H1 (cell line): ENCODE results near the gene DCDC2. TPM values are rescaled to one million over a fixed set of nuclear protein-coding genes. Genes with fewer than 3 reads are reported as not detected.

Experiments
- CTCF ChIA-PET: fragments of 300-600 bp; sonication (Branson Sonifier 250); formaldehyde crosslinking; loops from one replicate; lab custom pipeline; 2021; ENCODE audit not compliant: partially characterized antibody; lab: Charles Lee
- POLR2A ChIA-PET: fragments of 300-600 bp; sonication (Branson Sonifier 250); formaldehyde crosslinking; loops from one replicate; lab custom pipeline; 2021; ENCODE audit warnings: inconsistent platforms; ENCODE audit not compliant: partially characterized antibody; lab: Charles Lee
- DNase-seq, 2 experiments: peaks; one replicate each; pipeline versions ENCODE4 v3.0.0 to v3.0.0-alpha.2; 2010 to 2022; ENCODE audit warnings: low spot score in 2 of 2, low read depth in 1 of 2, mixed read lengths in 1 of 2
- FAIRE-seq: peaks from 2 replicates; lab custom pipeline; 2011; peaks lifted over from hg19 to GRCh38; lab: Jason Lieb, UNC
- H2AFZ ChIP-seq: 2 replicates; pipeline ENCODE4 v1.8.1; 2012; ENCODE audit warnings: low read length, inconsistent platforms
- H2AK5ac ChIP-seq: 2 replicates; pipeline ENCODE4 v1.6.1; 2013; ENCODE audit warnings: low read depth, low read length
- H2BK120ac ChIP-seq: replicated peaks from 2 replicates; pipeline ENCODE3; 2013; ENCODE audit warnings: low read depth, low read length, inconsistent platforms
- H2BK12ac ChIP-seq: 2 replicates; pipeline ENCODE4 v1.6.1; 2013; ENCODE audit warnings: low read depth, low read length
- H2BK15ac ChIP-seq: 2 replicates; pipeline ENCODE4 v1.6.1; 2013; ENCODE audit warnings: low read length
- H2BK20ac ChIP-seq: 2 replicates; pipeline ENCODE4 v1.6.1; 2013; ENCODE audit warnings: low read length
- H2BK5ac ChIP-seq: 2 replicates; pipeline ENCODE4 v1.6.1; 2013; ENCODE audit warnings: low read depth, low read length
- H3K14ac ChIP-seq: 2 replicates; pipeline ENCODE4 v1.6.1; 2013; ENCODE audit warnings: inconsistent platforms; ENCODE audit not compliant: insufficient read length
- H3K18ac ChIP-seq: 2 replicates; pipeline ENCODE4 v1.6.1; 2013; ENCODE audit warnings: low read length; ENCODE audit errors: extremely low read depth
- H3K23ac ChIP-seq: 2 replicates; pipeline ENCODE4 v1.6.1; 2013; ENCODE audit warnings: inconsistent platforms; ENCODE audit not compliant: insufficient read length
- H3K23me2 ChIP-seq: 2 replicates; pipeline ENCODE4 v1.6.1; 2013; ENCODE audit warnings: low read depth, low read length
- H3K27ac ChIP-seq: 2 replicates; pipeline ENCODE4 v1.6.1; 2011; ENCODE audit warnings: low read depth, low read length, inconsistent platforms
- H3K27me3 ChIP-seq, 4 experiments: replicated peaks in 1 of 4; 1 replicate in 1 of 4; 2 replicates in 3 of 4; pipeline versions ENCODE4 v1.6.1 to v1.8.1; 2011 to 2013; ENCODE audit warnings: low read length in 3 of 4, mild to moderate bottlenecking in 3 of 4, inconsistent platforms in 2 of 4, mixed read lengths in 2 of 4, moderate library complexity in 1 of 4; ENCODE audit not compliant: control insufficient read depth in 3 of 4, insufficient read depth in 3 of 4; ENCODE audit errors: extremely low read depth in 1 of 4
- H3K36me3 ChIP-seq, 4 experiments: 2 replicates each; pipeline versions ENCODE4 v1.6.1 to v1.8.1; 2011 to 2013; ENCODE audit warnings: mild to moderate bottlenecking in 4 of 4, low read length in 3 of 4, moderate library complexity in 2 of 4, control low read depth in 1 of 4, inconsistent platforms in 1 of 4; ENCODE audit not compliant: insufficient read depth in 4 of 4, control insufficient read depth in 2 of 4
- H3K4ac ChIP-seq: replicated peaks from 2 replicates; pipeline ENCODE3; 2013; ENCODE audit warnings: low read length, low read depth, mixed read lengths, inconsistent platforms; ENCODE audit not compliant: insufficient read length
- H3K4me1 ChIP-seq, 4 experiments: replicated peaks in 1 of 4; 1 replicate in 1 of 4; 2 replicates in 3 of 4; pipeline versions ENCODE4 v1.6.1 to v1.8.1; 2011 to 2013; ENCODE audit warnings: low read length in 3 of 4, inconsistent platforms in 2 of 4, mixed read lengths in 1 of 4; ENCODE audit not compliant: insufficient read depth in 4 of 4, control insufficient read depth in 3 of 4
- H3K4me2 ChIP-seq, 2 experiments: 2 replicates each; pipeline versions ENCODE4 v1.6.1 to v1.8.1; 2011 to 2013; ENCODE audit warnings: low read depth in 2 of 2, low read length in 2 of 2, control low read depth in 1 of 2, inconsistent platforms in 1 of 2, mild to moderate bottlenecking in 1 of 2; ENCODE audit not compliant: insufficient read depth in 1 of 2
- H3K4me3 ChIP-seq, 4 experiments: fragments of 200-600, 300-600 bp in 1 of 4; sonication (generic), shearing (Covaris generic), sonication (Bioruptor Twin) in 1 of 4; 2 replicates each; pipeline versions ENCODE4 v1.5.1 to v1.8.1; 2011 to 2016; ENCODE audit warnings: low read length in 4 of 4, low read depth in 3 of 4, control low read depth in 2 of 4, inconsistent platforms in 2 of 4, mild to moderate bottlenecking in 2 of 4, mixed read lengths in 1 of 4, moderate library complexity in 1 of 4; ENCODE audit not compliant: insufficient read depth in 2 of 4; ENCODE audit errors: extremely low read depth in 1 of 4
- H3K56ac ChIP-seq: replicated peaks from 2 replicates; pipeline ENCODE3; 2013; ENCODE audit warnings: low read depth, mild to moderate bottlenecking, mixed read lengths, low read length, inconsistent platforms; ENCODE audit not compliant: insufficient read length
- H3K79me1 ChIP-seq: 2 replicates; pipeline ENCODE4 v1.6.1; 2013; ENCODE audit warnings: low read depth, low read length, control low read depth
- H3K79me2 ChIP-seq, 2 experiments: 2 replicates each; pipeline versions ENCODE4 v1.6.1 to v1.8.1; 2012 to 2013; ENCODE audit warnings: low read length in 2 of 2, mild to moderate bottlenecking in 2 of 2, inconsistent platforms in 1 of 2; ENCODE audit not compliant: insufficient read depth in 2 of 2, control insufficient read depth in 1 of 2
- H3K9ac ChIP-seq, 4 experiments: replicated peaks in 1 of 4; 1 replicate in 1 of 4; 2 replicates in 3 of 4; pipeline versions ENCODE4 v1.6.1 to v1.8.1; 2011 to 2013; ENCODE audit warnings: low read depth in 3 of 4, low read length in 3 of 4, control low read depth in 2 of 4, mild to moderate bottlenecking in 2 of 4, moderate library complexity in 2 of 4, inconsistent platforms in 1 of 4; ENCODE audit errors: extremely low read depth in 1 of 4
- H3K9me3 ChIP-seq, 2 experiments: 2 replicates each; pipeline versions ENCODE4 v1.6.1 to v1.8.1; 2012 to 2013; ENCODE audit warnings: mild to moderate bottlenecking in 2 of 2, moderate library complexity in 2 of 2, control low read depth in 1 of 2, inconsistent platforms in 1 of 2, low read depth in 1 of 2, low read length in 1 of 2, mixed read lengths in 1 of 2; ENCODE audit not compliant: insufficient read depth in 2 of 2
- H4K20me1 ChIP-seq, 2 experiments: replicated peaks in 1 of 2; 2 replicates each; pipeline versions ENCODE3 to v1.8.1; 2011 to 2013; ENCODE audit warnings: inconsistent platforms in 2 of 2, low read length in 2 of 2, mild to moderate bottlenecking in 1 of 2; ENCODE audit not compliant: insufficient read depth in 2 of 2, control insufficient read depth in 1 of 2
- H4K5ac ChIP-seq: 2 replicates; pipeline ENCODE4 v1.6.1; 2013; ENCODE audit warnings: low read length, low read depth, mixed read lengths, inconsistent platforms; ENCODE audit not compliant: insufficient read length
- H4K8ac ChIP-seq: 2 replicates; pipeline ENCODE4 v1.8.0; 2013; ENCODE audit warnings: mild to moderate bottlenecking, moderate library complexity, low read length, inconsistent platforms; ENCODE audit not compliant: insufficient read depth; ENCODE audit errors: extremely low read depth
- H4K91ac ChIP-seq: replicated peaks from 2 replicates; pipeline ENCODE3; 2013; ENCODE audit warnings: low read length, mixed read lengths, inconsistent platforms; ENCODE audit not compliant: insufficient read length
- E2F6 ChIP-seq: IDR thresholded peaks from 2 replicates; pipeline ENCODE4 v1.6.1; 2012; ENCODE audit warnings: inconsistent platforms
- NANOG ChIP-seq: IDR thresholded peaks from 2 replicates; pipeline ENCODE4 v1.6.1; 2011; ENCODE audit warnings: low read length, low read depth, mild to moderate bottlenecking, inconsistent platforms; ENCODE audit not compliant: insufficient read depth, poor library complexity, severe bottlenecking
- WGBS, 2 experiments: shearing (Covaris generic) in 1 of 2; methylation state at CpG; one replicate each; pipeline versions ENCODE4 v1.1.6 to v1.1.7; 2013 to 2015; ENCODE audit warnings: low lambda C conversion rate in 2 of 2, mixed read lengths in 2 of 2, inconsistent platforms in 1 of 2, low coverage in 1 of 2, missing lambda C conversion rate in 1 of 2; ENCODE audit not compliant: insufficient replicate concordance in 2 of 2, insufficient coverage in 1 of 2, insufficient read length in 1 of 2; ENCODE audit errors: extremely low coverage in 1 of 2, missing lambda C conversion rate in 1 of 2; 5-methylcytosine and 5-hydroxymethylcytosine counted together
- polyA plus RNA-seq, 7 experiments: library from polyadenylated mRNA; depleted of rRNA in 3 of 7; stranded (reverse) in 5 of 7; unstranded in 2 of 7; fragments of >200 nt in 5 of 7; fragments of 200-250 nt in 2 of 7; gene quantifications; 1 replicate in 5 of 7; 2 replicates in 1 of 7; 4 replicates in 1 of 7; pipeline versions ENCODE4 v1.2.1 to v1.2.3, GENCODE V29; 2011 to 2013; ENCODE audit warnings: missing spikeins in 2 of 7, mixed read lengths in 2 of 7
- total RNA-seq: library from RNA; stranded (reverse); fragmentation: NEBNext Ultra II Directional; extraction: Animal tissue kit (Norgen Biotek cat#: 25700); gene quantifications from 2 replicates; pipeline ENCODE4 v1.2.1, GENCODE V29; 2021

The DCDC2 gene
- total and polyA plus RNA-seq, 2 of the 8 experiments (the other 6 are each of a cell fraction or from before 2014, with no cell fraction given), result 0.03 to 0.15 TPM

- Histone ChIP-seq H3K18ac (no peak overlapping the region), H4K5ac (no peak overlapping the region), H2BK20ac (no peak overlapping the region), H3K27ac (no peak overlapping the region), H3K27me3 (no peaks in the 10 kb centered on the region), H3K4me2 (peak overlapping the region; percentile 65 to 81), H2BK12ac (no peak overlapping the region), H4K20me1 (peaks cover 0 to 4% of the 10 kb centered on the region in 2 experiments), H2AFZ (no peak overlapping the region), H3K14ac (no peak overlapping the region), H3K23ac (no peak overlapping the region), H2BK15ac (no peak overlapping the region), H3K4me1 (peaks cover 0 to 17% (median 11%) of the 10 kb centered on the region in 4 experiments; a peak in 6 of 7 replicates), H3K4me3 (peak overlapping the region; percentile 7 to 94 (median 86); a peak in 4 of 8 replicates), H4K8ac (no peak overlapping the region), H2AK5ac (no peak overlapping the region), H2BK5ac (0 out of 2 replicates have a peak overlapping the region, but pooled peaks have one; percentile 6), H3K56ac (no peak overlapping the region), H3K4ac (no peak overlapping the region), H3K79me1 (no peaks in the 10 kb centered on the region), H3K23me2 (peaks cover 2% of the 10 kb centered on the region; the same call in 1 of the 2 replicates), H3K36me3 (peaks cover 0 to 56% (median 18%) of the 10 kb centered on the region in 4 experiments; a peak in 5 of 8 replicates), H3K9ac (peak overlapping the region in 1 of 4 experiments; percentile 0; a peak in 1 of 7 replicates), H2BK120ac (peak overlapping the region; percentile 79), H3K79me2 (peaks cover 3 to 80% of the 10 kb centered on the region in 2 experiments; a peak in 3 of 4 replicates), H3K9me3 (no peaks in the 10 kb centered on the region), H4K91ac (no peak overlapping the region)
- CTCF ChIA-PET, result interaction anchor here (0.6 to 1.3 kb wide), 3 partner anchors 16 to 122 kb away, joined by 3 to 5 read pairs (median 3); no protein-coding TSS in a partner anchor
- WGBS, 2 experiments, result 55% methylated on average over 5 of the region's 5 CpGs; no CpG with 5 or more reads in 1 of the 2 experiments
- POLR2A ChIA-PET, result interaction anchor here (0.6 to 1.6 kb wide), 9 partner anchors 10 to 259 kb away, joined by 3 to 18 read pairs (median 5); no protein-coding TSS in a partner anchor
- peak; percentile 17 for TF ChIP-seq NANOG
- no peak for TF ChIP-seq E2F6
- DNase-seq (no peak), FAIRE-seq (no peak)
Measured at GRCh38 chr6:24405262-24405661, 47.4 kb upstream of the DCDC2 start.
